Heart left ventricle (tissue), 16 donors: Measurements from ENCODE around the gene ACAP2. TPM values are rescaled to one million over a fixed set of nuclear protein-coding genes. Genes with fewer than 3 reads are reported as not detected.
"Not testable (repeated sequence)": the region's sequence is repeated elsewhere in the genome, so short reads cannot be mapped to it uniquely, and the experiment has no call there.

ENCODE experiments used
- ATAC-seq, 4 donors: fragments of 200-7000 bp; cut with Tn5 transposase; one replicate each; pipeline ENCODE4 v1.9.1; 2020 to 2022; ENCODE audit warnings: moderate library complexity in 4 of 4, mild to moderate bottlenecking in 3 of 4, moderate number of reproducible peaks in 1 of 4
- DNase-seq, 5 donors: peaks; one replicate each; pipeline ENCODE4 v3.0.0-alpha.2; 2020
- H3K27ac ChIP-seq, 12 donors: fragments of 200-600 bp; sonication (generic) in 4 of 12; one replicate each; pipeline versions ENCODE4 v1.5.0 to v1.8.0; 2016 to 2022; ENCODE audit warnings: mild to moderate bottlenecking in 2 of 12
- H3K27me3 ChIP-seq, 9 donors: fragments of 200-600 bp; sonication (generic) in 2 of 9; one replicate each; pipeline versions ENCODE4 v1.5.1 to v1.8.0; 2016 to 2022; ENCODE audit warnings: mild to moderate bottlenecking in 3 of 9
- H3K36me3 ChIP-seq, 9 donors: fragments of 200-600 bp; sonication (generic) in 2 of 9; one replicate each; pipeline versions ENCODE4 v1.5.0 to v1.8.0; 2018 to 2022; ENCODE audit warnings: mild to moderate bottlenecking in 2 of 9
- H3K4me1 ChIP-seq, 12 donors: fragments of 200-600 bp; sonication (generic) in 4 of 12; one replicate each; pipeline versions ENCODE4 v1.5.0 to v1.8.0; 2016 to 2022; ENCODE audit warnings: mild to moderate bottlenecking in 3 of 12
- H3K4me3 ChIP-seq, 12 donors: fragments of 200-600 bp; sonication (generic) in 4 of 12; one replicate each; pipeline versions ENCODE4 v1.5.0 to v1.8.0; 2017 to 2022; ENCODE audit warnings: mild to moderate bottlenecking in 9 of 12, moderate library complexity in 4 of 12
- H3K9me3 ChIP-seq, 12 donors: fragments of 200-600 bp; sonication (generic) in 4 of 12; one replicate each; pipeline versions ENCODE4 v1.5.0 to v1.8.0; 2016 to 2022; ENCODE audit warnings: mild to moderate bottlenecking in 1 of 12
- CTCF ChIP-seq, 12 donors: fragments of 200-600 bp; sonication (generic) in 4 of 12; IDR thresholded peaks; one replicate each; pipeline versions ENCODE4 v1.5.0 to v1.8.0; 2018 to 2022; ENCODE audit warnings: antibody characterized with exemption in 12 of 12, mild to moderate bottlenecking in 5 of 12
- POLR2A ChIP-seq, 2 donors: fragments of 450-650 bp; IDR thresholded peaks; one replicate each; pipeline ENCODE4 v1.6.1; 2017; ENCODE audit warnings: antibody characterized with exemption in 2 of 2, mild to moderate bottlenecking in 2 of 2, moderate library complexity in 2 of 2
- WGBS, 4 donors: extraction: QIAGEN DNeasy Blood & Tissue Kit in 2 of 4; methylation state at CpG; one replicate each; pipeline versions ENCODE4 v1.1.5 to v1.1.7; 2013 to 2018; 5-methylcytosine and 5-hydroxymethylcytosine counted together
- intact Hi-C, 10 donors: fragments of 100-400 bp; cut with DNase I; formaldehyde crosslinking; loops; one replicate each; pipeline versions ENCODE4 v1.11.1 to v1.14.2; 2022
- polyA plus RNA-seq, 2 donors: library from polyadenylated mRNA; stranded (reverse); fragments of 200-250 nt; gene quantifications; one replicate each; pipeline ENCODE4 v1.2.3, GENCODE V29; 2013
- total RNA-seq, 9 donors: library from RNA; depleted of rRNA in 2 of 9; stranded (reverse); fragments of >200 nt in 2 of 9; fragmentation: NEBNext Ultra II Directional in 3 of 9; extraction: Animal tissue kit (Norgen Biotek cat#: 25700) in 3 of 9; gene quantifications; one replicate each; pipeline versions ENCODE4 v1.1.0 to v1.2.4, GENCODE V29; 2016 to 2023
- donor health status: ischemic (EF 13 %, LVEDD 7.1; RV severe dilation, severe dysfunction).
- donor health status: healthy with polysubstance abuse.
- donor health status: DM: no; HTN: yes; CAD: no.
- donor health status: DM: no; HTN: no; CAD: no.
- donor health status: ischemic (EF 25% LVEDD 6.9; RV normal size, moderate dysfunction).
- donor health status: ischemic (EF 25% LVEDD 5.7; RV mildly dilated, moderate dysfunction).
- donor health status: healthy.
- donor health status: DM: yes; HTN: yes; CAD: no.
- donor health status: ischemic (EF 35%, LVEDD 5.7; RV mildly dilated, moderate dysfunction).
- donor health status: nonischemic (EF 11% LVEDD 7.7; RV severe dilation, severe dysfunction).
- donor health status: DM: yes; HTN: yes; CAD: no.
- donor health status: PGD.
- donor health status: ischemic (EF 29% LVEDD 5.4; RV normal size, mild dysfunction).
- donor health status: nonischemic (EF 23%, LVEDD 6.1; RV moderate dilation, normal function).

Gene ACAP2
- total and polyA plus RNA-seq, 11 donors: 4.4 to 39.2 (median 15.4) TPM

GRCh38 chr3:195296662-195297061 is 146.2 kb downstream of the ACAP2 start:
- no peaks in the 10 kb centered on the region for H3K4me1 ChIP-seq
- DNase-seq (no peak), ATAC-seq (no peak)
- H3K9me3 ChIP-seq: no peaks in the 10 kb centered on the region
- peaks cover 0 to 98% (median 81%) of the 10 kb centered on the region in 9 donors for H3K36me3 ChIP-seq
- H3K27ac ChIP-seq: no peak overlapping the region
- no peak overlapping the region for H3K4me3 ChIP-seq
- intact Hi-C loops: no loop called here
- no peaks in the 10 kb centered on the region for H3K27me3 ChIP-seq
- TF ChIP-seq POLR2A (IDR thresholded peaks at IDR 0.05) (no peak), CTCF (IDR thresholded peaks at IDR 0.05) (no peak)
- WGBS, 4 donors: 95 to 98% (median 97%) methylated on average over 1 of the region's 1 CpG

GRCh38 chr3:195291121-195291520 is 151.7 kb downstream of the ACAP2 start:
- 89 to 98% (median 94%) methylated on average over 1 of the region's 1 CpG for WGBS, 4 donors
- Histone ChIP-seq H3K9me3 (no peaks in the 10 kb centered on the region), H3K36me3 (peaks cover 0 to 98% (median 86%) of the 10 kb centered on the region in 9 donors), H3K27me3 (no peaks in the 10 kb centered on the region), H3K4me3 (no peak overlapping the region), H3K4me1 (no peaks in the 10 kb centered on the region), H3K27ac (no peak overlapping the region)
- no peak for ATAC-seq
- no peak for DNase-seq
- no peak for TF ChIP-seq CTCF (IDR thresholded peaks at IDR 0.05)
- intact Hi-C loops: no loop called here

GRCh38 chr3:195290643-195291042 is 152.2 kb downstream of the ACAP2 start:
- 93 to 99% (median 96%) methylated on average over 5 of the region's 5 CpGs for WGBS, 4 donors
- H3K4me3 ChIP-seq, intact Hi-C loops, ATAC-seq, H3K9me3 ChIP-seq, DNase-seq, H3K27ac ChIP-seq, H3K4me1 ChIP-seq, H3K27me3 ChIP-seq: not testable (repeated sequence)
- H3K36me3 ChIP-seq: peaks cover 0 to 98% (median 89%) of the 10 kb centered on the region in 9 donors

GRCh38 chr3:195286115-195286872 is 156.5 kb downstream of the ACAP2 start:
- no peak for TF ChIP-seq POLR2A (IDR thresholded peaks at IDR 0.05)
- no peak for TF ChIP-seq CTCF (IDR thresholded peaks at IDR 0.05)
- H3K36me3 ChIP-seq: peaks cover 0 to 95% (median 88%) of the 10 kb centered on the region in 9 donors
- DNase-seq: no peak
- 54 to 72% (median 60%) methylated on average over 4 of the region's 4 CpGs for WGBS, 4 donors
- intact Hi-C loops: no loop called here
- H3K4me3 ChIP-seq: no peak overlapping the region
- no peak overlapping the region for H3K27ac ChIP-seq
- no peaks in the 10 kb centered on the region for H3K9me3 ChIP-seq
- H3K27me3 ChIP-seq: no peaks in the 10 kb centered on the region
- H3K4me1 ChIP-seq: no peaks in the 10 kb centered on the region
- no peak for ATAC-seq

GRCh38 chr3:195285372-195285771 is 157.4 kb downstream of the ACAP2 start:
- Histone ChIP-seq H3K27ac (no peak overlapping the region), H3K4me3 (no peak overlapping the region), H3K4me1 (no peaks in the 10 kb centered on the region), H3K36me3 (peaks cover 0 to 85% (median 79%) of the 10 kb centered on the region in 9 donors), H3K9me3 (no peaks in the 10 kb centered on the region), H3K27me3 (no peaks in the 10 kb centered on the region)
- TF ChIP-seq CTCF (IDR thresholded peaks at IDR 0.05) (no peak), POLR2A (IDR thresholded peaks at IDR 0.05) (no peak)
- WGBS, 4 donors: 90 to 92% (median 92%) methylated on average over 3 of the region's 3 CpGs
- intact Hi-C loops: no loop called here
- ATAC-seq (no peak), DNase-seq (no peak)
